Measurements from ENCODE around the gene FRYL. TPM values are rescaled to one million over a fixed set of nuclear protein-coding genes. Genes with fewer than 3 reads are reported as not detected.

FRYL gene
- total and polyA plus RNA-seq, 2 of the 8 experiments (the other 6 are each of a cell fraction or from before 2014, with no cell fraction given), result 8.0 to 36.5 TPM

GRCh38 chr4:48506716-48507115 is 273.4 kb downstream of the FRYL start (continued):
- TF ChIP-seq CHD7 (IDR thresholded peaks at IDR 0.05; ENCODE audit: insufficient replicate concordance, low read length) (no peak), KDM5A (IDR thresholded peaks at IDR 0.05; ENCODE audit: low read length) (no peak), SP4 (IDR thresholded peaks at IDR 0.05; ENCODE audit: low read length) (no peak), BCL11A (IDR thresholded peaks at IDR 0.05; ENCODE audit: low read depth in 2 of 2, low read length in 2 of 2) (no peak)

Data from H1 (cell line).